K562 (cell line): Measurements from ENCODE around the gene ZBTB44. TPM values are rescaled to one million over a fixed set of nuclear protein-coding genes. Genes with fewer than 3 reads are reported as not detected.

ENCODE experiments used
- ATAC-seq: fragments of 200-7000 bp; cut with Tn5 transposase; 3 replicates; pipeline ENCODE4 v1.9.1; 2020; ENCODE audit warnings: moderate library complexity
- BruUV-seq: library from RNA; stranded (reverse); fragments of 400-500 nt; replicated peaks from 2 replicates; lab custom pipeline; 2021; lab: Mats Ljungman, UMichigan
- CTCF ChIA-PET: fragments of 300-600 bp; formaldehyde crosslinking; extraction: SDS; loops from one replicate; lab custom pipeline; 2021; ENCODE audit warnings: low intra/inter-chr PET ratio; lab: Yijun Ruan, JAX
- POLR2A ChIA-PET: fragments of 300-600, 350-650 bp; sonication (Branson Sonifier 250); formaldehyde crosslinking; extraction: SDS; loops from one replicate; lab custom pipeline; 2021; ENCODE audit warnings: antibody characterized with exemption, inconsistent platforms; lab: Yijun Ruan, JAX
- DNase-seq, 4 experiments: peaks; one replicate each; pipeline versions ENCODE4 v3.0.0 to v3.0.0-alpha.2; 2011 to 2018; ENCODE audit warnings: low spot score in 3 of 4, mixed read lengths in 3 of 4; ENCODE audit errors: extremely low read depth in 1 of 4
- FAIRE-seq: peaks from 2 replicates; lab custom pipeline; 2011; peaks lifted over from hg19 to GRCh38; lab: Jason Lieb, UNC
- H2AFZ ChIP-seq: 2 replicates; pipeline ENCODE4 v1.6.0; 2011; ENCODE audit warnings: low read depth, low read length, control low read depth, inconsistent platforms
- H3K27ac ChIP-seq: fragments of 200-600 bp; 3 replicates; pipeline ENCODE4 v1.8.0; 2011; ENCODE audit warnings: low read depth, mild to moderate bottlenecking, control low read depth, inconsistent platforms, low read length, moderate library complexity, mixed read lengths; ENCODE audit errors: extremely low read depth
- H3K27me3 ChIP-seq, 2 experiments: fragments of 300-600 bp in 1 of 2; 2 replicates in 1 of 2; 3 replicates in 1 of 2; pipeline versions ENCODE4 v1.6.0 to v1.8.0; 2011; ENCODE audit warnings: inconsistent platforms in 2 of 2, low read length in 2 of 2, mild to moderate bottlenecking in 1 of 2, mixed read lengths in 1 of 2, moderate library complexity in 1 of 2; ENCODE audit not compliant: control insufficient read depth in 2 of 2, insufficient read depth in 2 of 2
- H3K36me3 ChIP-seq: fragments of 300-600 bp; 3 replicates; pipeline ENCODE4 v1.8.0; 2011; ENCODE audit warnings: mild to moderate bottlenecking, low read length, inconsistent platforms; ENCODE audit not compliant: control insufficient read depth, insufficient read depth
- H3K4me1 ChIP-seq, 2 experiments: fragments of 200-600 bp in 1 of 2; replicated peaks in 1 of 2; 2 replicates in 1 of 2; 3 replicates in 1 of 2; pipeline versions ENCODE4 v1.5.1 to v1.8.0; 2011; ENCODE audit warnings: inconsistent platforms in 2 of 2, low read length in 2 of 2, mild to moderate bottlenecking in 1 of 2, mixed read lengths in 1 of 2, moderate library complexity in 1 of 2; ENCODE audit not compliant: control insufficient read depth in 2 of 2, insufficient read depth in 2 of 2
- H3K4me2 ChIP-seq: 2 replicates; pipeline ENCODE4 v1.6.1; 2011; ENCODE audit warnings: low read length, control low read depth, inconsistent platforms, mixed read lengths; ENCODE audit not compliant: insufficient read depth
- H3K4me3 ChIP-seq: fragments of 200-600 bp; sonication (generic), shearing (Covaris generic); 2 replicates; pipeline ENCODE4 v1.5.1; 2016; ENCODE audit warnings: control low read depth, inconsistent platforms
- H3K79me2 ChIP-seq: fragments of 200-600 bp; 3 replicates; pipeline ENCODE4 v1.8.0; 2011; ENCODE audit warnings: low read length, inconsistent platforms; ENCODE audit not compliant: control insufficient read depth, insufficient read depth
- H3K9ac ChIP-seq, 2 experiments: 2 replicates each; pipeline versions ENCODE4 v1.6.0 to v1.6.1; 2011; ENCODE audit warnings: low read depth in 2 of 2, low read length in 2 of 2, control low read depth in 1 of 2, inconsistent platforms in 1 of 2, mild to moderate bottlenecking in 1 of 2, mixed read lengths in 1 of 2; ENCODE audit not compliant: insufficient read depth in 1 of 2
- H3K9me1 ChIP-seq: one replicate; pipeline ENCODE4 v1.6.0; 2011; ENCODE audit warnings: inconsistent platforms, mild to moderate bottlenecking, low read length, moderate library complexity; ENCODE audit not compliant: control insufficient read depth, insufficient read depth
- H3K9me3 ChIP-seq: replicated peaks from 2 replicates; pipeline ENCODE4 v1.5.1; 2011; ENCODE audit warnings: low read depth, low read length, inconsistent platforms; ENCODE audit not compliant: control insufficient read depth, insufficient read depth
- H4K20me1 ChIP-seq: replicated peaks from 2 replicates; pipeline ENCODE4 v1.6.1; 2011; ENCODE audit warnings: low read length, inconsistent platforms, mixed read lengths; ENCODE audit not compliant: control insufficient read depth, insufficient read depth
- CBX1 ChIP-seq: sonication (generic); IDR thresholded peaks from 2 replicates; pipeline ENCODE4 v1.6.1; 2016; ENCODE audit warnings: antibody characterized with exemption, low read depth, mild to moderate bottlenecking
- E2F4 ChIP-seq: sonication (generic); formaldehyde crosslinking; IDR thresholded peaks from 2 replicates; pipeline ENCODE4 v1.8.0; 2022; ENCODE audit warnings: mild to moderate bottlenecking, low read depth, missing genetic modification reagents
- FOXK1 ChIP-seq: sonication (generic); formaldehyde crosslinking; IDR thresholded peaks from 2 replicates; pipeline ENCODE4 v1.8.0; 2022; ENCODE audit warnings: missing genetic modification reagents, mild to moderate bottlenecking, borderline replicate concordance
- MBD2 ChIP-seq: sonication (generic); IDR thresholded peaks from 2 replicates; pipeline ENCODE4 v1.6.1; 2016; ENCODE audit warnings: low read depth, borderline replicate concordance
- NUFIP1 ChIP-seq: fragments of 450-650 bp; IDR thresholded peaks from 2 replicates; pipeline ENCODE4 v1.6.1; 2018; ENCODE audit not compliant: partially characterized antibody
- ZNF431 ChIP-seq: sonication (generic); formaldehyde crosslinking; IDR thresholded peaks from 2 replicates; pipeline ENCODE4 v1.8.0; 2022; ENCODE audit warnings: mild to moderate bottlenecking, missing genetic modification reagents
- WGBS: fragments of 100-300 bp; shearing (Covaris generic); methylation state at CpG from one replicate; pipeline ENCODE4 v1.1.6; 2016; ENCODE audit warnings: low coverage, mixed read lengths; ENCODE audit not compliant: insufficient coverage; ENCODE audit errors: missing lambda C conversion rate; 5-methylcytosine and 5-hydroxymethylcytosine counted together
- in situ Hi-C: fragments of 300-500 bp; cut with MboI; formaldehyde crosslinking; loops from 4 replicates; pipeline ENCODE4 v1.15.0; 2018; ENCODE audit warnings: inconsistent platforms, mixed read lengths
- intact Hi-C: fragments of 100-400 bp; cut with micrococcal nuclease; formaldehyde crosslinking; loops from 2 replicates; pipeline ENCODE4 v1.14.2; 2022
- polyA plus RNA-seq, 8 experiments: library from polyadenylated mRNA; depleted of rRNA in 4 of 8; stranded (reverse) in 5 of 8; unstranded in 3 of 8; fragments of >200 nt; fragmentation: Nextera tagmentation in 2 of 8; fragmentation: Illumina TruSeq in 1 of 8; extraction: Ambion mirVana in 2 of 8; extraction: Trizol in 1 of 8; gene quantifications; 2 replicates each; pipeline versions ENCODE4 v1.2.1 to v1.2.3, GENCODE V29; 2011 to 2014; ENCODE audit warnings: inconsistent platforms in 1 of 8, missing spikeins in 1 of 8
- total RNA-seq, 7 experiments: library from RNA; depleted of rRNA in 6 of 7; stranded (reverse); fragments of >200 nt in 6 of 7; fragmentation: Illumina TruSeq in 2 of 7; extraction: Trizol in 2 of 7; gene quantifications; 2 replicates each; pipeline versions ENCODE4 v1.2.1 to v1.2.3, GENCODE V29; 2011 to 2021; ENCODE audit warnings: low replicate concordance in 1 of 7

The ZBTB44 gene
- total and polyA plus RNA-seq, 9 of the 15 experiments (the other 6 are each of a cell fraction or from before 2014, with no cell fraction given), result 4.7 to 27.1 (median 17.3) TPM

- TF ChIP-seq ZNF431 (CRISPR knock-in tag), result no peak
- no peak for TF ChIP-seq MBD2
Observed at GRCh38 chr11:130300567-130300966, 14.2 kb downstream of the ZBTB44 start (continued).

- no peak overlapping the region for H3K9ac ChIP-seq
- no peak for TF ChIP-seq CBX1
- TF ChIP-seq E2F4 (CRISPR knock-in tag), result no peak
- no peak for TF ChIP-seq NUFIP1
- TF ChIP-seq FOXK1, result no peak
- peaks cover 0 to 5% of the 10 kb centered on the region in 2 experiments; a peak in 3 of 5 replicates for H3K4me1 ChIP-seq
- ATAC-seq (no peak), FAIRE-seq (no peak), DNase-seq (no peak)
- no peaks in the 10 kb centered on the region for H3K36me3 ChIP-seq
- H3K27ac ChIP-seq, result no peak overlapping the region
- intact Hi-C loops (no loop called here), in situ Hi-C loops (no loop called here)
- ChIA-PET CTCF (no interaction called here), POLR2A (interaction anchor here (1.0 to 1.4 kb wide), 3 partner anchors 10 to 13 kb away, joined by 3 to 7 read pairs (median 4); no protein-coding TSS in a partner anchor)
- no peaks in the 10 kb centered on the region for H3K9me1 ChIP-seq
- no peak overlapping the region for H2AFZ ChIP-seq
- H3K4me2 ChIP-seq, result no peak overlapping the region
- no peaks in the 10 kb centered on the region for H3K9me3 ChIP-seq
- no peaks in the 10 kb centered on the region for H3K27me3 ChIP-seq
- peaks cover 61% of the 10 kb centered on the region for H3K79me2 ChIP-seq
- no TSS peak for BruUV-seq
- no peaks in the 10 kb centered on the region for H4K20me1 ChIP-seq
- no peak overlapping the region for H3K4me3 ChIP-seq
- 90% methylated on average over 5 of the region's 5 CpGs for WGBS
Observed at GRCh38 chr11:130299978-130300377, 14.7 kb downstream of the ZBTB44 start.
